Fibroblast of lung (primary cell): ENCODE results near the gene MECR. TPM values are rescaled to one million over a fixed set of nuclear protein-coding genes. Genes with fewer than 3 reads are reported as not detected.
"Not testable (repeated sequence)": the region's sequence is repeated elsewhere in the genome, so short reads cannot be mapped to it uniquely, and the experiment has no call there.

ENCODE experiments used
- DNase-seq, 2 donors: peaks; one replicate each; pipeline versions ENCODE4 v3.0.0 to v3.0.0-alpha.2; 2010; ENCODE audit warnings: low read depth in 2 of 2
- H2AFZ ChIP-seq: 2 replicates; pipeline ENCODE4 v1.5.1; 2012; ENCODE audit warnings: low read length, control low read depth, inconsistent platforms
- H3K27ac ChIP-seq: 2 replicates; pipeline ENCODE4 v1.5.1; 2011; ENCODE audit warnings: low read length, control low read depth; ENCODE audit not compliant: insufficient read depth
- H3K27me3 ChIP-seq: 2 replicates; pipeline ENCODE4 v1.5.1; 2011; ENCODE audit warnings: mild to moderate bottlenecking, low read length; ENCODE audit not compliant: control insufficient read depth, insufficient read depth
- H3K36me3 ChIP-seq: 2 replicates; pipeline ENCODE4 v1.5.1; 2011; ENCODE audit warnings: low read length; ENCODE audit not compliant: control insufficient read depth, insufficient read depth
- H3K4me1 ChIP-seq: 2 replicates; pipeline ENCODE4 v1.5.1; 2011; ENCODE audit warnings: low read length; ENCODE audit not compliant: control insufficient read depth, insufficient read depth; ENCODE audit errors: extremely low read depth
- H3K4me2 ChIP-seq: 2 replicates; pipeline ENCODE4 v1.5.1; 2011; ENCODE audit warnings: low read length, control low read depth; ENCODE audit not compliant: insufficient read depth; ENCODE audit errors: extremely low read depth
- H3K4me3 ChIP-seq, 4 experiments: fragments of 200-600 bp in 1 of 4; sonication (generic) in 1 of 4; replicated peaks in 1 of 4; 2 replicates each; pipeline ENCODE4 v1.5.1; 2011 to 2016; ENCODE audit warnings: low read length in 4 of 4, low read depth in 3 of 4, mild to moderate bottlenecking in 3 of 4, control low read depth in 2 of 4, inconsistent platforms in 1 of 4, mixed read lengths in 1 of 4; ENCODE audit not compliant: insufficient read depth in 1 of 4; ENCODE audit errors: control extremely low read depth in 1 of 4
- H3K79me2 ChIP-seq: 2 replicates; pipeline ENCODE4 v1.5.1; 2012; ENCODE audit warnings: mild to moderate bottlenecking, low read length, inconsistent platforms; ENCODE audit not compliant: control insufficient read depth, insufficient read depth
- H3K9ac ChIP-seq: 2 replicates; pipeline ENCODE4 v1.5.1; 2011; ENCODE audit warnings: mild to moderate bottlenecking, low read length, control low read depth; ENCODE audit not compliant: insufficient read depth
- H3K9me3 ChIP-seq: 2 replicates; pipeline ENCODE4 v1.5.1; 2012; ENCODE audit warnings: low read depth, low read length; ENCODE audit not compliant: control insufficient read depth, insufficient read depth
- H4K20me1 ChIP-seq: 2 replicates; pipeline ENCODE4 v1.5.1; 2011; ENCODE audit warnings: low read length; ENCODE audit not compliant: control insufficient read depth, insufficient read depth; ENCODE audit errors: extremely low read depth
- EZH2 ChIP-seq: IDR thresholded peaks from 2 replicates; pipeline ENCODE4 v1.5.1; 2012; ENCODE audit warnings: low read length, control low read depth, mild to moderate bottlenecking; ENCODE audit errors: missing control alignments
- polyA plus RNA-seq, 2 donors: library from polyadenylated mRNA; depleted of rRNA in 1 of 2; stranded (reverse) in 1 of 2; unstranded in 1 of 2; fragments of >200 nt; gene quantifications; 2 replicates each; pipeline ENCODE4 v1.2.1, GENCODE V29; 2011 to 2012; ENCODE audit warnings: missing spikeins in 1 of 2
- total RNA-seq: library from RNA; depleted of rRNA; stranded (reverse); fragments of >200 nt; gene quantifications from 2 replicates; pipeline ENCODE4 v1.2.1, GENCODE V29; 2014
- TF ChIP-seq, protein P1 (sequence below), 2 donors: IDR thresholded peaks in 1 of 2; conservative IDR thresholded peaks in 1 of 2; 1 replicate in 1 of 2; 2 replicates in 1 of 2; pipeline ENCODE4 v1.5.1; 2011 to 2012; ENCODE audit warnings: low read length in 2 of 2, control low read depth in 1 of 2, inconsistent platforms in 1 of 2, low read depth in 1 of 2, mild to moderate bottlenecking in 1 of 2

Gene MECR
- total and polyA plus RNA-seq, 2 donors (not counting 1 experiment from before 2014, with no cell fraction given): 17.5 to 19.8 TPM

DNA sequence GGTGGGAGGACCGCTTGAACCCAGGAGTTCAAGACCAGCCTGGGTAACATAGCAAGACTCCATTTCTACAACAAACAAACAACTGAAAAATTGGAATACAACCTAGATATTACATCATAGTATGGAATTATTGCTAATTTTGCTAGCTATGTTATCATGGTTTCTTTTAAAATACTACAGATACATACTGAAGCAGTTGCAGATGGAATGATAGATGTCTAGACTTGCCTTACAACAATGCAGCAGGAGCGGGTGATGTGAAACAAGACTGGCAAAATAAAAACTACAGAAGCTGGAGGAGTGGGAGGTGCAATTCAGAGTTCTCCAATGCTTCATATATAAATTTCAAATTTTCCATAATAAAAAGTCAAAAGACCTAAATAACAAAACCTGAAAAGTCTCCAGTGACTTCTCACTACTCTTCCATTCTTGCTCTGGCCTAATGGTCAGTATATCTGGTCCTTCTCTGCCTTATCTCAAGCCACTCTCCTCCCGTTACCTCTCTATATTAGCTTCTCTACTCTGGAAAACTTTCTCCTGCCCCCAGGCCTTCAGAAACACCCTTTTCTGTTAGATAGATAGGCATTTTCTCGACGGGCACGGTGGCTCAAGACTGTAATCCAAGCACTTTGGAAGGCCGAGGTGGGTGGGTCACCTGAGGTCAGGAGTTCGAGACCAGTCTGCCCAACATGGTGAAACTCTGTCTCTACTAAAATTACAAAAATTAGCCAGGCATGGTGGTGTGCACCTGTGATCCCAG, 78.5 kb downstream of the MECR start:
- H3K36me3 ChIP-seq: peaks cover 26% of the 10 kb centered on the region

DNA sequence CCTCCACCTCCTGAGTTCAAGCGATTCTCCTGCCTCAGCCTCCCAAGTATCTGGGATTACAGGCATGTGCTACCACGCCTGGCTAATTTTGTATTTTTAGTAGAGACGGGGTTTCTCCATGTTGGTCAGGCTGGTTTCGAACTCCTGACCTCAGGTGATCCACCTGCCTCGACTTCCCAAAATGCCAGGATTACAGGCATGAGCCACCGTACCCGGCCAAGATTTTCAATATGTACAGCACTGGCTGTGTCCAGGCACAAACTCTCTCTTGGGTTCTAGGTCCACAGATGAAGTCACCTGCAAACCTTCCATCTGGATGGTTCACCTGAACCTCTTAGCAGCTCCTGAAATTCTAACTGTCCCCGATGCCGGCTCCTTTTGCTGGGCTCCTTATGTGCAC, 80.4 kb downstream of the MECR start:
- H3K27me3 ChIP-seq, H3K79me2 ChIP-seq, H3K4me3 ChIP-seq, H3K27ac ChIP-seq, H3K4me2 ChIP-seq, H2AFZ ChIP-seq, H3K9ac ChIP-seq, H3K9me3 ChIP-seq, DNase-seq, H4K20me1 ChIP-seq: not testable (repeated sequence)
- Histone ChIP-seq H3K36me3 (peaks cover 24% of the 10 kb centered on the region), H3K4me1 (peaks cover 14% of the 10 kb centered on the region)

More for the DNA sequence above, 78.5 kb downstream of the MECR start:
- H3K27ac ChIP-seq: no peak overlapping the region
- TF ChIP-seq EZH2: no peak
- TF ChIP-seq, protein P1, sequence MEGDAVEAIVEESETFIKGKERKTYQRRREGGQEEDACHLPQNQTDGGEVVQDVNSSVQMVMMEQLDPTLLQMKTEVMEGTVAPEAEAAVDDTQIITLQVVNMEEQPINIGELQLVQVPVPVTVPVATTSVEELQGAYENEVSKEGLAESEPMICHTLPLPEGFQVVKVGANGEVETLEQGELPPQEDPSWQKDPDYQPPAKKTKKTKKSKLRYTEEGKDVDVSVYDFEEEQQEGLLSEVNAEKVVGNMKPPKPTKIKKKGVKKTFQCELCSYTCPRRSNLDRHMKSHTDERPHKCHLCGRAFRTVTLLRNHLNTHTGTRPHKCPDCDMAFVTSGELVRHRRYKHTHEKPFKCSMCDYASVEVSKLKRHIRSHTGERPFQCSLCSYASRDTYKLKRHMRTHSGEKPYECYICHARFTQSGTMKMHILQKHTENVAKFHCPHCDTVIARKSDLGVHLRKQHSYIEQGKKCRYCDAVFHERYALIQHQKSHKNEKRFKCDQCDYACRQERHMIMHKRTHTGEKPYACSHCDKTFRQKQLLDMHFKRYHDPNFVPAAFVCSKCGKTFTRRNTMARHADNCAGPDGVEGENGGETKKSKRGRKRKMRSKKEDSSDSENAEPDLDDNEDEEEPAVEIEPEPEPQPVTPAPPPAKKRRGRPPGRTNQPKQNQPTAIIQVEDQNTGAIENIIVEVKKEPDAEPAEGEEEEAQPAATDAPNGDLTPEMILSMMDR (conservative IDR thresholded peaks at IDR 0.05 in 1 of 2, IDR thresholded peaks at IDR 0.05 in 1 of 2; ENCODE audit: low read depth in 1 of 2, low read length in 2 of 2): no peak
- no peak overlapping the region for H2AFZ ChIP-seq
- DNase-seq: no peak
- no peaks in the 10 kb centered on the region for H3K9me3 ChIP-seq
- H3K27me3 ChIP-seq: no peaks in the 10 kb centered on the region
- peaks cover 10% of the 10 kb centered on the region for H3K79me2 ChIP-seq
- no peak overlapping the region for H3K4me2 ChIP-seq
- no peaks in the 10 kb centered on the region for H4K20me1 ChIP-seq
- peaks cover 5% of the 10 kb centered on the region for H3K4me1 ChIP-seq
- no peak overlapping the region for H3K4me3 ChIP-seq
- H3K9ac ChIP-seq: no peak overlapping the region

DNA sequence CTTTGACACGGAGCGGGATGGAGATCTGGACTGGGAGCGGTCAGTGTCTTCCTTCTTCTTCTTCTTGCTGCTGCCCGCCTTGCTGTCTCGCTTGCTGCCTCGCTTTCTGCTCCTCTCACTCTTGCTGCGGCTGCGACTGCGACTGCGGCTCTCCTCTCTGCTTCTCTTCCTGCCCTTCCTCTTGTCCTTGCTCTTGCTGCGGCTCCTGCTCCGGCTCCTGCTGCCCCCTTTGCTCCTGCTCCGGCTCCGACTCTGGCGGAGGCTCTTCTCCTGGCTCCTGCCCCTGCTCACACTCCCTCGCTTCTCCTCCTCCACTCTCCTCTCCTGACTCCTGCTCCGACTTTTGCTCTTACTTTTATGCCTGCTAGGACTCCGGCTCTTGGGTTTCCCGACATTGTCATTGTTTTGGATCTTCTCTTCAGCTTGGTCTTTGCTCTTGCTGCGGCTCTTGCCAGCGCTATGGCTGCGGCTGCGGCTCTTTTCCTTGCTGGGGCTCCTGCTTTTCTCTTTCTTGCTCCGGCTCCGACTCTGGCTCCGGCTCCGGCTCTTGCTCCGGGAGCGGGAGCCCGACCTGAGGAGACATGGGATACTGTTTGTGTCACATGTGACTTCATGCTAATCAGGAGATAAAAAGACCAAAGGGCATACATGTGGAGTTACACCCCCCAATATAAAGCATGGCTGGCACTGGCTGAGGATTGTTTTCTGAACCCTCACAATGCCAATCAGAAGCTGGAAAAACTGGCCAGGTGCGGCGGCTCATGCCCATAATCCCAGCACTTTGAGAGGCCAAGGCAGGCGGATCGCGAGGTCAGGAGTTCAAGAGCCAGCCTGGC, 81.9 kb downstream of the MECR start:
- Histone ChIP-seq H3K36me3 (peaks cover 24% of the 10 kb centered on the region), H3K27ac (no peak overlapping the region), H2AFZ (no peak overlapping the region), H4K20me1 (no peaks in the 10 kb centered on the region), H3K27me3 (no peaks in the 10 kb centered on the region), H3K9me3 (no peaks in the 10 kb centered on the region), H3K4me1 (peaks cover 17% of the 10 kb centered on the region), H3K9ac (no peak overlapping the region), H3K4me3 (no peak overlapping the region), H3K4me2 (no peak overlapping the region), H3K79me2 (peaks cover 3% of the 10 kb centered on the region)
- no peak for TF ChIP-seq EZH2
- TF ChIP-seq, protein P1 (conservative IDR thresholded peaks at IDR 0.05 in 1 of 2, IDR thresholded peaks at IDR 0.05 in 1 of 2; ENCODE audit: low read depth in 1 of 2, low read length in 2 of 2): no peak
- DNase-seq: no peak
